NCI-H2227 treated with DMSO at 0.1 percent for 48 hours (cell line): ENCODE results near the gene ANAPC5.
"Not testable (repeated sequence)": the region's sequence is repeated elsewhere in the genome, so short reads cannot be mapped to it uniquely, and the experiment has no call there.

Experiments
- DNase-seq: peaks from one replicate; lab custom pipeline; 2025; lab: John Stamatoyannopoulos, UW

ANAPC5 gene

DNA sequence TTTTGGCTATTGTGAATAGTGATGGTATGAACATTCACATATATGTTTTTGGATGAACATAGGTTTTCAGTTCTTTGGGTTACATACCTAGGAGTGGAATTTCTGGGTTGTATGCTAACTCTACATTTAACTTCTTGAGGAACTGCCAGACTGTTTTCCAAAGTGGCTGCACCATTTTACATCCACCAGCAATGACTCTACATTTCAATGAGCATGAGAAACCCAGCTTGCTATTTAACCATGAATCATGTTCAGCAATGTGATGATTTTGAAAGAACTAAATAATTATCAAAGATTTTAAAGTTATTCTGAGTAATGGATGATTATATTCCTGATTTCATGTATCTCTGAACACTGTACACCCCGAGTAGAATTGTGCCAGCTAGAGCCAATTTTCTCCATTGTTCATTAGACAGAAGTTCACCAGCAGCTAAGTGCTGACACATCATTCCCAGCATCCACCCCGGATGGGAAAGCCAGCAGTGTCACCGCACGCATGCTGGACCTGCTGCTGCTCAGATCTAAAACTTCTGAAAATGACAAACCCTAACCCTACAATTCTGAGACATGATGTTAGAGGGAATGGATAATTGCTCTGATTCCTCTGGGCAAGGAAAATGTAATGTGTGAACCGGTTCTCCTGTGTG lies 13.3 kb upstream of the ANAPC5 start:
- peak; percentile 12 for DNase-seq

DNA sequence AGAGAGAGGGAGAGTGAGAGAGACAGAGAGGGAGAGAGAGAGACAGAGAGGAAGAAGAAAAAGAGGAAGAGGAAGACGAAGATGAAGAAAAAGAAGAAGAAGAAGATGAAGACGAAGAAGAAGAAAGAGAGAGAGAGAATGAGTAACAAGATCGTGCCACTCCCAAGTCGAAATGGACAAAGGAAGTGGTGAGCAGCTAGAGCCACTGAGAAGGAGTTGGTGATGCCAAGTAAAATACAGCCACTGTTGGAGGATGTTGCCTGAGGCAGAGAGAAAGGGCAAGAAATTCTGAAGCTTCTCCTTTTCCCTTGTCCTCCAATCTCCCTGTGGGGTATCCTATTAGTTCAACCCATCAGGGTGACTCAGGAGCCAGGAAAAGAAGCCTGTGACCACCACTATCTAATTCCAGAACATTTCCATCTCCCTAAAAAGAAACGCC lies 12.5 kb upstream of the ANAPC5 start:
- no peak for DNase-seq

DNA sequence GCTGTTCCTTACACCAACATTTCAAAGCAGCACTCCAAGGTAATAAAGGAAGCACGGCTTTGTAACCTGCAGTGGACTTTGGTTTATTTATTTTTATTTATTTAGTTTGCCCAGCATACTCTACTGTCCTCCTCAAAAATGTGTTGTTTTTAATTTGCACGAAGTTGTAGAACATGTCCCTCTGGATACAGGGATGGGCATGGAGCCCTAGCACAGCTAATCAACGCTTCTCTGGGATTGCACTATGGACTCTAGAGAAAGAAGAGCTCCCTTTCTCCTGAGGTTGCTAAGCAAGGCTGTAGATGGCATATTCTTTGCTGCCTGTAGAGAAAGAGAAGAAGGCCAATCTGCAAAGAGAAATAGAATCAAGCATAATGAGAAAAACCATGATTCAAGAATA lies 5.9 kb upstream of the ANAPC5 start:
- no peak for DNase-seq

DNA sequence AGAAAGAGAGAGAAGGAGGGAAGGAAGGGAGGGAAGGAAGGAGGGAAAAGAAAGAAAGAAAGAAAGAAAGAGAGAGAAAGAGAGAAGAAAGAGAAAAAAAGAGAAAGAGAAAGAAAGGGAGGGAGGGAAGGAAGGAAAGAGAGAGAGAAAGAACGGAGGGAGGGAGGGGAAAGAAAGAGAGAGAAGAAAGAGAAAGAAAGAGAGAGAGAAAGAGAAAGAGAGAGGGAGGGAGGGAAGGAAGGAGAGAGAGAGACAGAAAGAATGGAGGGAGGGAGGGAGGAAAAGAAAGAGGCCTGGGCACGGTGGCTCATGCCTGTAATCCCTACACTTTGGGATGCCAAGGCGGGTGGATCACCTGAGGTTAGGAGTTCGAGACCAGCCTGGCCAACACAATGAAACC lies 5.1 kb upstream of the ANAPC5 start:
- no peak for DNase-seq

DNA sequence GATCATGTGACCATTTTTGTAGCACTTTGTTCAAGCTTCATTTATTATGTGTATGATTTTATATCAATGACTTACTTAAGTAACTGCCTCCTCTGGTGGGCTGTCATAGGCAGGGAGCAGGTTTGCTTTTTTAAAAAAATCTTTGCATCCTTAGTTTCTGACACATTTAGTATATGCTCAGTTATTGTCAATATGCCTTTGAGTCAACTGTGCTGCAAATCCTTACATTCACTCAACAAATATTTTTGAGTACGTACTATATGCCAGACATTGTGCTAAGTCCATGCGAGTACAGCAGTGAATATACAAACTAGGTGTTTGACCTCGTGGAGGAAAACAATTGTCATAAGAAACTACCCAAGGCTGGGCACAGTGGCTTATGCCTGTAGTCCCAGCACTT lies 4.4 kb upstream of the ANAPC5 start:
- no peak for DNase-seq

DNA sequence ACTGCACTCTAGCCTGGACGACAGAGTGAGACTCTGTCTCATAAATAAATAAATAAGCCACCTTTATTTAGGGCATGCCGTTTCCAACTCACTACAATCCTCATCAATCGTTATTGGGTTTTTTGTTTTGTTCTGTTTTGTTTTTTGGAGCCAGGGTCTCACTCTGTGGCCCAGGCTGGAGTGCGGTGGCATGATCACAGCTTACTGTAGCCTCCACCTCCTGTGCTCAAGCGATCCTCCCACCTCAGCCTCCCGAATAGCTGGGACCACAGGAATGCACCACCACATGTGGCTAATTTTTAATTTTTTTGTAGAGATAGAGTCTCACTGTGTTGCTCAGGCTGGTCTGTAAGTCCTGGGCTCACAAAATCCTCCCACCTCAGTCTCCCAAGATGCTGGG lies 3.6 kb upstream of the ANAPC5 start:
- no peak for DNase-seq

DNA sequence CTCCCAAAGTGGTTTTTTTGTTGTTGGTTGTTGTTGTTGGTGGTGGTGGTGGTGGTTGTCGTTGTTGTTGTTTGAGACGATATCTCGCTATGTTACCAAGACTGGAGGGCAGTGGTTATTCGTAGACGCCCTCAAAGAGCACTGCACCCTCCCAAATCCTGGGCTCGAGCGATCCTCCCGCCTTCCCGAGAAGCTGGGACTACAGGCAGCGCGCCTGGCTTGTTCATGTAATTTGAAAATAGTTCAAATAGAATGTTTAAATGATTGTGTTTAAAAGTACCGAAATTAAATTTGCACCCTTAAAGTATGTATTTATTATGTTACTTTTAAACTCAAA lies 439 bp upstream of the ANAPC5 start:
- peak; percentile 84 for DNase-seq

DNA sequence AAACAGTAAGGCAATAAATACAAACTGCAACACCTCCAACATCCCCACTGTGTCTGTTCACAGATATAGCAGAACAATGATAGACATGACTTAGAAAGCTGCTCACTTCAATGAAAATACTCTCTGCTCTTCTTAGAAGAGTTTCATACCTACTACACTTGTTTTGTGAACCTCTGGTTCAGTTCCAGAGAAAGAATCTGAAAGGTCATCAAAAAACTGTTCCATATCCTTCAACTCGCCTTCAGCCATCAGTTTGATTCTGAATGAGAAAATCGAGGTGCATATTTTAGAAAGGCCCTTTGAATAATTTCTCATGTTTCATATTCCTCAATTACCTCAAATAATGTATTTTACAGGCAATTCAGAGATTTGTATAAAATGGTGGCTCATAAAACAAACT lies 5.5 kb downstream of the ANAPC5 start:
- DNase-seq = no peak

DNA sequence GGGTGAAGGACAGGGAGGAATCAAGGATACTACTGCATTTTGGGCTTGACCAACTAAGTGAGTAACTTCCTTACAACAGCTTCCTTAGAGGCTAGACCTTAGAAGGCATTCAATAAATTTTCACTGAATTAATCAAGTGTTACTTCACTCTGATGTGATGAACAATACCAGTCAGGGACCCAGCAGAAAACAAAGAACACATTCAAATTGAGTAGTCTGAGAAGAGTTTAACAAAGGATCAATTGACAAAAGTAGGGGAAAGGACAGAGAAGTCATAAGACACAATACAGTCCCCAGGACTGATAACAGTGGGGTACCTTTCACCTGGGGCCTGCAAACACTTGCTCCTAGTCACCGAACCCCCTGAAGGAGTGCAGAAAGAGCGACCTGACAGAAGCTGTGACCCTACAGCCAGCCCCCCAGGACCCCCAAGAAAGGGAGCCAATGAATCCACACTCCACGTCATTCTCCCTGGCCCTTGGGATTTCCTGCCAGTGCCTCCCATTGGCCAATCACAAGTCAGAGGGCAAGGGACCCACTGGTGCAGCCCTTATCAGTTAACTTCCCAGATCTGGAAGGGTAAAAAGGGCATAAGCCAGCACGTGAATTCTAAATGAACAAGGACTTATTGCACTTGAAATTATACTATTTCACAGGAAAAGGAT lies 6.9 kb downstream of the ANAPC5 start:
- no peak for DNase-seq

DNA sequence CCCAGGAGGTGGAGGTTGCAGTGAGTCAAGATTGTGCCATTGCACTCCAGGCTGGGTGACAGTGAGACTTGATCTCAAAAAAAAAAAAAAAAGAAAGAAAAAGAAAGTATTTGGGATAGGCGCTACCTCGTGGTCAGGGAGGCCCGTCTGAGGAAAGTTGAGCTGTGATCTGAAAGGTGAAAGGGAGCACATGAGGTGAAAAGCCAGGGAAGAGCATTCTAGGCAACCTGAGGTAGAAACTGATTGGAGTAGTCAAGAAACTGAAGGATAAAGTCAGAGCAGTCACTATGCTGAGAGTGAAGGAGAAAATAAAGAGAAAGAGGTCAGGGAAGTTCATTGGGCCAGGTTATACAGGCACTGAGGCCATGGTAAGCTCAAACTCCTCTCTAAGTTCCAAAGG lies 7.7 kb downstream of the ANAPC5 start:
- no peak for DNase-seq

DNA sequence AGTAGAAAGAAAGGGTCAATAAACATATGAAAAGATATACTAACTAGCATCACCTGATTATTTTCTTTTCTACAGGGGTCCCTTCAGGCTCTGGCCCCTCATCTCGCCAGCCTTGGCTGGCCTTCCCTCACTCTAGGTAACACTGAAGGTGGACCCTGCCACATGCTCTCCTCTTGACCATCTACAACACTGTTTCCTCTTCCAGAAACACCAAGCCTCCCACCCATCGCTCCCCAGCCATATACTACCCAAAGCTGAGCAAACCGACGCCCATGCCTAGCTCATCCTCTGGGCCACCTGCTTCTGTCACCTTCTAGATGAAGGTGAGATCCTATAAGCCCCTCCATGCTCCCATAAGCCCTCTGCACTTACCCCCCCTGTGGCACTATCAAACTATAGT lies 14.8 kb downstream of the ANAPC5 start:
- DNase-seq = no peak

DNA sequence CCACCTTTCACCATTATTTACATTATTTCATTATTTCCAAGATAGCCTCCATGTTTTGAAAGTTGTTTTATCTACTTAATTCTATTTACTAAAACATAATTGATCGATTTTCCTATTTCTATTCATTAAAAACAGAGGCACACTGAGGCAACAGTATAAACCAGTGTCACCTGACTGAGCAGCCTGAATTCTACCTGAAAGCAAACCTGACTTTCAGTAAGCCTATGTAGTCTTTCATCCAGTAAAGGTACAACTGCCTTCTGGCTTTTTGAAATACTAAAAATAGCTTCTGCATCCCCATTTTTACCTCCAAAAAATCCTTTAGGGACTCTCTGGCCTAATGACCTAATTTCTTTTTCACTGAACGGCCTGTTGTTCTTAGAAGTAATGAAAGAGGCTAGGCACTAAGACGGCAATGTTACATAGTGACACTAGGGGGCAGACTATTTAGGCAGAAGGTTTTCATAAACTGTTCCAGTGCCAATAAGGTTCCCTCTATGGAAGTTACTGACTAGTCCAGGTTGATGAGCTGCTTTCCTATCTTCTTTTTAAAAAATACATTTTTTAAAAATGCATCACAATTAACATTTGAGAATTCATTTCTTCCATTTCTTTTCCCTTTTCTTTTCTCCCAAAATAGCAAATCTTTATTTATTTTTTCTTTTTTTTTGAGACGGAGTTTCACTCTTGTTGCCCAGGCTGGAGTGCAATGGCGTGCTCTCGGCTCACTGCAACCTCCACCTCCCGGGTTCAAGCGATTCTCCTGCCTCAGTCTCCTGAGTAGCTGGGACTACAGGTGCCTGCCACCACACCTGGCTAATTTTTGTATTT lies 17.5 kb downstream of the ANAPC5 start:
- DNase-seq = peak; percentile 82

DNA sequence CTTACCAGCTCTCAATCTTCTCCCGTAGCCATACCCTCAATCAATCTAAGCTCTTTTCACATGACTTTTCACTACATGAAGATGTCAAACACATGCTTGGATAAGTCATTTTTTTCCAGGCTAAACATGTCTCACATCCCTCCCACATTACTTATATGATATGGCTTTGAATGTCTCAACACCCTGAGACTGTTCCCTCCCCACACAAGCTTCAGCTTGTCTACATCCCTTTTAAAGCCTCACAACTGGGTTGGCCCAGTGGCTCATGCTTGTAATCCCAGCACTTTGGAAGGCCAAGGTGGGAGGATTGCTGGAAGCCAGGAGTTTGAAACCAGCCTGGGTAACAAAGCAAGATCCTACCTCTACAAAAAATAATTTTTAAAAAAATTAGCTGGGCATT lies 18.5 kb downstream of the ANAPC5 start:
- DNase-seq = no peak

DNA sequence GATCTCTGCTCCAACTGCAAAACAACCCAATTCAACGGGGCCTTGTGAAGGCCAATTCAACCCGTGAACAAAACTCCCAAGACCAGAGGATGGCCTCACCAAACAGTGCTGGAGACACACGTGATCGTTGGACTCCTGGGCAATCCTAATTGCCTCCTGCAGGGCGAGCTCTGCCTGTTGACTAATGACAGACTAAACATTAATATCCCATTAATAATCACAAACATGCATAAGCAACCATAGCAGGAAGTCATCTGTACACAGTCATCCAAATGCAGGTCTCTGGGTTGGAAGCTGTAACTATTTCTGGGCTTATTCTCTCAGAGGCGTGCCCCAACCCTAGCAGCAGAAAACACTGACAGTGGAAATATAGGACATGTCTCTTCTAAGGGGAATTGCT lies 21.0 kb downstream of the ANAPC5 start:
- DNase-seq = no peak

DNA sequence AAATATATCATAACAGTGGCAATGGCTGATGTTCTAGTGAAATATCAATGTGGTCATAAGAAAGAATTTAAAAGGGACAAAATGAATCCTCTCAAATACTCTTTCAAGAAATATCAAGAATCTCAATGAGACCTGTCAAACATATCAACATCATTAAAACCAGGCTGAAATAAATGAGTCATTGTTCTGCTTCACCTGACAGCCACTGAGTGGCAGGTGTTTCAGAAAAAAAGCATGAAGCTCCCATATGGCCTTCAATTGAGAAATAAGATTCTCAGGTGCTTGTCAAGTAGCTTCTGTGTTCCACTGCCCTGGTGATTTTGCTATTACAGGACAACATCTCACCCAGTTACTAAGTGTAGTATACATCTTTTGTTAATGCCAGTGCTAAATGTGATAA lies 21.5 kb downstream of the ANAPC5 start:
- no peak for DNase-seq

DNA sequence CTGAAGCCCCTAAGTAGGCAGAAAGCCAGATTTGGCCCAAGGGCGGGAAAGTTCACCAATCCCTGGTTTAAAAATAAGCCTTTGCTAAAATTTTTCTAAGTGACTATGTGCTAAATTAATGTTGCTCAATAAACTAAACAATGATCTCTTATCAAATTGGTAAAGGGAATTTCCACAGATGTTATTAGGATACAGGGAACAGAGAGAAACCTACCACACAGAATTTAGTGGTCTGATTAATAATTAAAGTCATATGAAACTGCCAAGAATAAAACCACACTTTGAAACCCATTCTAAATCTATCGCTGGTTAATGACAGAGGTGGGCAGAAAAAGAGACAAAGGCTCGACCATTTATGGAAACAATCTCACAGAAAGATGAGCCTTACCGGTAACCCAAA lies 22.0 kb downstream of the ANAPC5 start:
- DNase-seq = no peak

DNA sequence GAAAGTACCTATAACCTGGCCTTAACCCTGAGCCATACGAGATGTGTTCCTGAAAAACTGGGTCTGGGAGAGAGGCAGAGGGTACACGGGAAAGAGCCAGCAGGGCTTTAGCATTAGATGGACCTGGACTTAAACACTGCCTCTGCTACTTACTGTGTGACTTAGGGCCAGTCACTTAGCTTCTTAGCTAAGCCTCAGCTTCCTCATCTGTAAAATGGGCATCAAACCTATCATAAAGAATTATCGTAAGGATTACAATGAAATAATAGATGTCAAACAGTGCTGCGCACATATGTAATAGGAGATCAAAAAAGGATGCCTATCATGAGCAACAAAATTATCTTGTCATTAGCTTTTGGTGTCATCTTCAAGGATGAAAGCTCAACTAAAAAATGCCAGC lies 23.6 kb downstream of the ANAPC5 start:
- no peak for DNase-seq

DNA sequence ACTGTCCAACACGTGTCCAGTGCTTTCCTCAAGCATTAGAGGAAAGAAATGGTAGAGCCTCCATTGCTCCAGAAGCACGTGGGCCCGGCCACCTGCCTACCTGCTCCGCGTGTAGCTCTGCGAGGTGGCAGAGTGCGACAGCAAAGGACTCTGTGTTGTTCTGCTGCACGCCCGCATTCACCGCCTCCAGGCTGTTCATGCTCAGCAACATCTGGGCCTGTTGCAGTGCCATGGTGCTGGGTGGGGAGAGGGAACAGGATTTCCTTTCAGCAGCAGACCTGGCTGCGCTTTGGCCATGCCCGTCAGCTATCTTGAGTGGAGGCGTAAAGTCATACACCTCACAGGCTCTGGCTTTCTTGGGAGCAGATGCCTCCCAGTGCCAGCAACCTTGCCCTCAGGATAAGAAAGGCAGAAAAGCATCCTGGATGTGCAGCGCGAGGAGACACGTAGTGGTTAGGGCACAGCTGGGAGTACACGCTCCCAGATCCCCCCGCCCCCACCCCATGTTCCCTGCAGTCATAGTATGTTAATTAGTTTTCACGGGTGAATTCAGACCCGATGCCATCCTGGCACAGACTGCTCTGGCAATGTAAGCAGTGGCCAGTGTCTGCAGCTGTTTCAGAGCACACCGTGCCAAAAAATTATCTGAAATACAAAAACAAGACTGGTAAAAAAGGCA lies 25.1 kb downstream of the ANAPC5 start:
- no peak for DNase-seq

DNA sequence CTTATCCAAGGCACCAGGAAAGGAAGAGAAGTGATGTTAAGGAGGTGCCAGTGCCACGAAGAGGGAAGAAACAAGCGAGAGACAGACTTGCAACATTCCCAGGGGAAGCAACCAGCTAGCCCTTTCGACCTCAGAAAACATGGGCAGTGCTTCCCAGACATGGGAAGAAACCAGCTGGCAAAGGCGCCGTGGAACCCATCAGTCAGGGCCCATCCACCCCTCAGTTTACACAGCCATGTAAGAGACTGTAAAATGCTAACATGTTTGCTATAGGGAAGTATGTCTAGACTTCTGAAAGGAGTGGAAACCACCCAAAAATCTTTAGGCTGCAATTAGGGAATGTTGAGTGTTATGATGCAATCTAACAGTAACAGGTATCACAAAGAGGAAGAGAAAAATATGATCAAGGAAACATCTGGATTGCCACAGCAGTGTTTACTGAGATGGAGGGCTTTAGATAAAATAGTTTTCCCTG lies 26.3 kb downstream of the ANAPC5 start:
- no peak for DNase-seq

DNA sequence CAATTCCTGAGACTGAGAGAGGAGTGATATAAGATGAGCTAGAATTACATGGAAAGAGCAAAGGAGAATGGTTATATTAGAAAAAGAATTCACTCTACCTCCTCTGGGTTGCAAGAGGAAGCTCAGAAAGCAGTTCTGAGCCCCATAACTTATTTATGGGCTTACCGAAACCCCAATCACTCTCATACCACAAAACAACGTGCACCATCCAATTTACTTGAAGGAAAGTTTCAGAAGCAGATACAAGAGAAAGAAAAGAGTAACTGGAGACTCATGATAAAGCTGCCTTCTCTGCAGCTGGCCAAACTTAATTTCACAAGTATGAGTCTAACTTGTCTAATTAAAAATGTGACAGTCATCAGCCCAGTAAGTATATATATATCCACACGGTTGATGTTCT lies 28.3 kb downstream of the ANAPC5 start:
- no peak for DNase-seq

DNA sequence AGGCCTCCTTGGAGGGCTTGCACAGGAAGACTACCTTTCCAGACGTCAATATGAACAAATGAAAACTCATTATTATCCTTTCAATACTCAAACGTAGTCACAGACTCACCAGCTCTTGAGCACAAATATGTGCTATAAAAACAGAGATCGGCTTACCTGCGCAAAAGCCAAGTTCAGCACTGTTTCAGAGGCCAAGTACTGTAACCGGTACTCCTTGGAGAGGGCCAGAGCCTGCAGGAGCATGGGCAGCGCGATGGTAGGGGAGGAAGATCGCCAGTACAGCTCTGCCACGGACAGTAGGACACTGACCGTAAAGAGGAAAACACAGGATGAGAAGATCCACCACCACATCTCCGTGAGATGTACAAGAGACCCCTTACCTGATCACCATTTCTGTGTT lies 34.1 kb downstream of the ANAPC5 start:
- no peak for DNase-seq

DNA sequence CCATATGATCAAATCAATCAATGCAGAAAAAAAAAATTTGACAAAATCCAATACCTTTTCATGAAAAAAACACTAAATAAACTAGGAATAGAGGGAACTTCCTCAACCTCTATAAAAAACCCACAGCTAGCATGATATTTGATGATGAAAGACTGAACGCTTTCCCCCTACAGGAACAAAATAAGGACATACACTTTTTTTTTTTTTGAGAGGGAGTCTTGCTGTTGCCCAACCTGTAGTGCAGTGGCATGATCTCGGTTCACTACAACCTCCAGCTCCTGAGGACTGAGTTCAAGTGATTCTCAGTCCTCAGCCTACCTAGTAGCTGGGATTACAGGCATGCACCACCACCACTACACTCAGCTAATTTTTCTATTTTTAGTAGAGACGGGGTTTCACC lies 37.8 kb downstream of the ANAPC5 start:
- no peak for DNase-seq

DNA sequence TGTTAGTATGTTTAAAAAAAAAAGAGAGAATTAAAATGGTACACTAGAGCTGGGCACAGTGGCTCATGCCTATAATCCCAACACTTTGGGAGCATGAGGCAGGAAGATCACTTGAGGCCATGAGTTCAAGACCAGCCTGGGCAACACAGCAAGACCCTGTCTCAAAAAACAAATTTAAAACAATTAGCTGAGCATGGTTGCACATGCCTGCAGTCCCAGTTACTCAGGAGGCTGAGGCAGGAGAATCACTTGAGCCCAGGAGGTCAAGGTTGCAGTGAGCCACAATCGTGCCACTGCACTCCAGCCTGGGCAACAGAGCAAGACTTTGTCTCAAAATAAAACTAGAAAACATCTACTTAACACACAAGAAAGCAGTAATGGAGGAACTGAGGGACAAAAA lies 42.0 kb downstream of the ANAPC5 start:
- DNase-seq = not testable (repeated sequence)
